DMS53 treated with DMSO at 0.1 percent for 48 hours (cell line): ENCODE results near the gene HNRNPA2B1.
"Not testable (repeated sequence)": the region's sequence is repeated elsewhere in the genome, so short reads cannot be mapped to it uniquely, and the experiment has no call there.

Source experiments
- DNase-seq: peaks from one replicate; lab custom pipeline; 2025; ENCODE audit not compliant: unreplicated experiment; lab: John Stamatoyannopoulos, UW

Gene HNRNPA2B1

DNA sequence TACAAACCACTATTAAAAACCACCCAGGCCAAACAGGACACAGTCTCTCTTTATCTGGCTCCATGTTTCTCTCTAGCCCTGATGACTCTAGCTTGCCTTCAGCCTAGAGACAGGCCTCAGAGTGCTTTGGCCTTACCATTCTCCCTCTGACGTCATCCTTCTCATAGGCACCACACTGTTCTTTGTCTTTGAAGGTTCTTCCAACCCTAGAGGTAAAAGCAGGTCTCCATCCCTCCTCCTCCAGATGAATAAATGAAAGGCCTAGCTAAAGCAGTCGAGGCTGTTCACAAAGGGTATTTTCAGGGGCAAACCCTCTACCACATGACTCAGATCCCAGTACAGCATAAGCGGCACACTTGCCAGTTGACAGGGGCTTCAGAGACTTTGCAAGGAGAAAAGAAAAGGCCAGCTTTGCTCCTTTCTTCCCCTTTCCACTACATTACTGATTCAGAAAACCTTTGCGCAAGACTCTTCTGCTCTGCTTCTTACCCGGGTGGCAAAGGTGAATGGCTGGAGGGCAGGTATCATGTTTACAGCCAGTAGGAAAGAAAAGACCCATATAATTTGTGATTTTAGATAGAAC, 33.8 kb downstream of the HNRNPA2B1 start:
- DNase-seq = no peak

DNA sequence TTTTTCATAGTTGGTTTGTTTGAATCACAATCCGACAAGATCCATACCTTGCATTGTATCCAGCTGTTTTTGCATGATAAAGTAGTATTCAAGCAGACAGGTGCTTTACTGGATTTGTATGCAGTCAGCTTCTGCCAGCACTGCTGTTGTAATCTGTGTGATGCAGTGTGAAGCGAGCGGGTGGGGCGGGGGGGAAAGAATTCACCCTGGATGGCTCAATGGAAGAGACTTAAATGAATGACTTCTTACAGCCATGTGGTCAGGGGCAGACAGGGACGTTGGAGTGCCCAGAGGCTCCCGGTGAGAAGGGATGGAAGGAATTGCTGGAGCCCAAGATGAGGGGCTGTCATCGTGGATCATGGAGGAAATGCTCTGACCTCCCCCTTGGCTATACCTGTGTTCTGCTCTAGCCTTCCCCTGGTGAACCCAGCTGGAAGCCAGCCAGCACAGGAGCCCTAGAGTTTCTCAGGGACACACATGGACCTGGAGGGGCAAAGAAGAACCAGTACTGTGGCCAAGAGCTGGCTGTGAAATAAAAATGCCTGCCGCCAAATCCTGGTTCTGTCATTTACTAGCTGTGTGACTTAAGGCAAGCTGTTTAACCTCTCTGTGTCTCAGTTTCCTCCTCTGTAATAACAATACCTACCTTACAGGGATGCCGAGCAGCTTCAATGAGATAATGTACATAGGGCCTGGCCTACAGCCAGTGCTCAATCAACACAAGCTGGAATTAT, 34.4 kb downstream of the HNRNPA2B1 start:
- DNase-seq = no peak

DNA sequence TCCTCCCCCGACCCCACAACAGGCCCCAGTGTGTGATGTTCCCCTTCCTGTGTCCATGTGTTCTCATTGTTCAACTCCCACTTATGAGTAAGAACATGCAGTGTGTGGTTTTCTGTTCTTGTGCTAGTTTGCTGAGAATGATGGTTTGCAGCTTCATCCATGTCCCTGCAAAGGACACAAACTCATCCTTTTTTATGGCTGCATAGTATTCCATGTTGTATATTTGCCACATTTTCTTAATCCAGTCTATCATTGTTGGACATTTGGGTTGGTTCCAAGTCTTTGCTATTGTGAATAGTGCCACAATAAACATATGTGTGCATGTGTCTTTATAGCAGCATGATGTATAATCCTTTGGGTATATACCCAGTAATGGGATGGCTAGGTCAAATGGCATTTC, 36.7 kb downstream of the HNRNPA2B1 start:
- DNase-seq = not testable (repeated sequence)

DNA sequence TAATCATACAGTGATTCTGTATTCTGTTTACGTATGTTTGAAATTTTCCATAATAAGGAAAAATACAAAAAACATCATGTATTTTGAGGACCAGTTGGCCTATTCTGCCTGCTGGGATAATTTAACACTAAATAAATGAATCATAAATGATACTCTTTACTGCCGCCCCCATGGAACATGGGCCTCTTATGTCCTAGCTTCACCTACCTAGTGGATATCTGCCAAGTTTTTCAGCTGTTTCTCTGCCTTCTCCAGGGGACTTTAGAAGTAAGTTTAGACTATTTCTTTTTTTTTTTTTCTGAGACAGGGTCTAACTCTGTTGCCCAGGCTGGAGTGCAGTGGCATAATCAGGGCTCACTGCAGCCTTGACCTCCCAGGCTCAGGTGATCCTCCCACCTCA, 38.1 kb downstream of the HNRNPA2B1 start:
- no peak for DNase-seq

DNA sequence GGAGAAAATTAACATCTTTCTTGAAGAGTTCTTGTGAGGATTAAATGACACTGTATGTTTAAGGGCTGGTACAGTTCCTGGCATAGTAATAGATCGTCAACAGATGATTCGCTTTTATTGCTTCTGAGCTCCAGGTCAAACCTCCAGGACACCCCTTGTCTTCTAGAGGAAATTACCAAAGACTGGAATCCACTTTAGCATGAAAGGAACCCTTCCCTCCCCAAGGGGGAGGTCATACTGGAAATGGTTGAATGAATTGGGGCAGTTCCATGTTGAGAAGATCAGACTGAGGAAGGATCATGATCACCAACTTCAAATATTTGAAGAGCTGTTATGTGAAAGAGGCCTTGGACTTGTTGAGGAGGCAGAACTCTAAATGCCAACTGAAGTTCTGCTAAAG, 39.6 kb downstream of the HNRNPA2B1 start:
- DNase-seq = no peak

DNA sequence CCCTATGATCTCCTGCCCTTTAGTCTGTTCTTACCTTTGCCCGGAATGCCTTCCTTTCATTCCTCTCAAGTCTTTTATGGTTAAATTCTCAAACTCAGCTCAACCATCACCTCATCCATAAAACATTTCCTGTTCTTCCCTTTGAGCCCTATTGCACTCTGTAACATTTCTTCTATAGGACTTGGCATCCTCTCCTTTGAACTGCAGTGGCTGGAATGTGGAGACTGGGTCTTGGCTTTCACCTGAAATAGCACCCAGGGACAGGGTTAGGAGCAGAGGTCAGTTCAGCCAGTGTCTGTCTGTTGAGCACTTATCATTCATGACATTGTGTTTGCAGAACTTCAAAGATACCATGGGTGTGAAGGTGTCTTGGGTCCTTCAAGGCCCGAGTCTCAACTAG, 41.3 kb downstream of the HNRNPA2B1 start:
- DNase-seq = no peak

DNA sequence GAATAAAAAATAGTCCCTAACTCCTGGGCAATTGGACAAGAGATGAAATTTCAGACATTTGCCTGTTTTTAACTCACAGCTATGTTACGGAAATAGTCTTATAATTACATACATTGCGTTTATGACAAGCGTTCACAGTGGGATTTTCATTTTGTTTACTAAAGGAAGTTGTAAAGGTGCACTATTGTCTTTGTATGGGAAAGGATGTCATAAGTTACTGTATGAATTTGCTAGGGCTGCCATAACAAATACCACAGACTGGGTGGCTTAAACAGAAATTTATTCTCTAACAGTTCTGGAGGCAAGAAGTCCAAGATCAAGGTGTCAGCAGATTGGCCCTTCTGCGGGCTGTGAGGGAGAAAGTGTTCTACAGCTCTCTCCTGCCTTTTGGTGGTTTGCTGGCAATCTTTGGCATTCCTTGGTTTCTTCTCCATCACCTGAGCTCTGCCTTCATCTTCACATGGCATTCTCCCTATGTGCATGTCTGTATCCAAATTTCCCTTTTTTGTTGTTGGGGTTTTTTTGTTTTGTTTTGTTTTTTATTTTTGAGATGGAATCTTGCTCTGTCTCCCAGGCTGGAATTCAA, 42.9 kb downstream of the HNRNPA2B1 start:
- DNase-seq = no peak

DNA sequence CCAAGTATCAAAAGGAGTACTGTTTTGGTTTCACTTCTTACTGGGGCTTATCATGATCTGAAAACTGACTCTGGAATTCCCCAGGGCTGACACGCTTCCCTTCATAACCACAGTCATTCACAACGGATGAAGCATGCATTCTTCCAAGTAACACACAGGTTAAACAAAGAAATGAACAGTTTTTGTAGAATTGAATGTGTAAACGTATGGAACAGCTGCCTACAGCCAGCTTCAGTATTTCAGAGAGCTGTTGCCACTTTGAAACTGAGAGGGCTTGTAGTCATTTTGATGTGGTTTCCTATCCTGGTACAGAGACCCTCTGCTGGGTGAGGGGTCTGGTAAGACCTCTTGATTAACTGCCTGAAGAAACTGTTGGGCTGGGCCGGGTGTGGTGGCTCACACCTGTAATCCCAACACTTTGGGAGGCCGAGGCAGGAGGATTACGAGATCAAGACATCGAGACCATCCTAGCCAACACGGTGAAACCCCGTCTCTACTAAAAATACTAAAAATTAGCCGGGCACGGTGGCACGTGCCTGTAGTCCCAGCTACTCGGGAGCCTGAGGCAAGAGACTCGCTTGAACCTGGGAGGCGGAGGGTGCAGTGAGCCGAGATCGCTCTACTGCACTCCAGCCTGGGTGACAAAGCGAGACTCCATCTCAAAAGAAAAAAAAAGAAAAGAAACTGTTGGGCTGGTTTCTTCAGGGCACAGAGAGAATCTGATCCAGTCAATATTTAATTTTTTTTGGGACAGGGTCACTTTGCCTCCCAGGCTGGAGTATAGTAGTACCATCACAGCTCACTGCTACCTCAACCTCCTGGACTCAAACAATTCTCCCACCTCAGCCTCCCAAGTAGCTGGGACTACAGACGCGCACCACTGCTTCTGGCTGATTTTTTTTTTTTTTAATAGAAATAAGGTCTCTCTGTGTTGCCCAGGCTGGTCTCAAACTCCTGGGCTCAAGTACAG, 43.8 kb downstream of the HNRNPA2B1 start:
- no peak for DNase-seq

DNA sequence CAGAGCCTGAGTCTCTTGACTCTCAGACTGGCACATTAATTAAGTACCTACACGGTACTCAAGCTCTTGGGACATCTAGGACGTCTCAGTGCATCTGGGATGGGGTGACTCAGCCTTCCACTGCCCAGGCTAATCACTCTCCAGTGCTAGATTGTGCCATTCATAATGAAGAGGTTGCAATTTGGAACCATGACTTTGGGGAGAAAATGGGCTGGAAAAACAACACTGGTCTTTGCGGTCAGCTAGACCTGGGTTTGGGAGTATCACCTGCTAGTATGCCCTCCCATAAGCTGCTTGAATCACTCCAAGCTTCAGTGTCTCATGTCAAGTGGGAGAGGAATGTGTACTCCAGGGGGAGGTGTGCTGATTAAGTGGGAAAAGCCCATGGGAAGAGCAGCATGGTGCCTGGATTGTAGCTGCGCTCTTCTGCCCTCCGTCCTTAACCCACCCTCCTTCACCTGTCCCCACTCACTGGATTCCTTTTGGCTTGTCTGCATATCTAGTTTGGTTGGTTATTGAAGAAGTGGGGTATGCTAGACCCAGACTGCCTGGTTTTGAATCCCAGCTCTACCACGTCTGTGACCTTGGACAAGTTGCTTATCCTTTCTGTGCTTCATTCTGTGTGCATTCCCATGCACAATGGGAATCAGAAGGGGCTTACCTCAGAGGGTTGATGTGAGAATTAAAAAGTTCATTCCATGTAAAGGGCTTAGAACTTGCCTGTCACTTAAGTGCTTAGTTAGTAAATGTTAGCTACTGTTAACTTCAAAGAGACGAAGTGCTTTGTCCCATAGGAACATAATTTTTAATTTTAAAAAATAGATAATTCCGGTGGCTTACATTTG, 44.8 kb downstream of the HNRNPA2B1 start:
- no peak for DNase-seq

DNA sequence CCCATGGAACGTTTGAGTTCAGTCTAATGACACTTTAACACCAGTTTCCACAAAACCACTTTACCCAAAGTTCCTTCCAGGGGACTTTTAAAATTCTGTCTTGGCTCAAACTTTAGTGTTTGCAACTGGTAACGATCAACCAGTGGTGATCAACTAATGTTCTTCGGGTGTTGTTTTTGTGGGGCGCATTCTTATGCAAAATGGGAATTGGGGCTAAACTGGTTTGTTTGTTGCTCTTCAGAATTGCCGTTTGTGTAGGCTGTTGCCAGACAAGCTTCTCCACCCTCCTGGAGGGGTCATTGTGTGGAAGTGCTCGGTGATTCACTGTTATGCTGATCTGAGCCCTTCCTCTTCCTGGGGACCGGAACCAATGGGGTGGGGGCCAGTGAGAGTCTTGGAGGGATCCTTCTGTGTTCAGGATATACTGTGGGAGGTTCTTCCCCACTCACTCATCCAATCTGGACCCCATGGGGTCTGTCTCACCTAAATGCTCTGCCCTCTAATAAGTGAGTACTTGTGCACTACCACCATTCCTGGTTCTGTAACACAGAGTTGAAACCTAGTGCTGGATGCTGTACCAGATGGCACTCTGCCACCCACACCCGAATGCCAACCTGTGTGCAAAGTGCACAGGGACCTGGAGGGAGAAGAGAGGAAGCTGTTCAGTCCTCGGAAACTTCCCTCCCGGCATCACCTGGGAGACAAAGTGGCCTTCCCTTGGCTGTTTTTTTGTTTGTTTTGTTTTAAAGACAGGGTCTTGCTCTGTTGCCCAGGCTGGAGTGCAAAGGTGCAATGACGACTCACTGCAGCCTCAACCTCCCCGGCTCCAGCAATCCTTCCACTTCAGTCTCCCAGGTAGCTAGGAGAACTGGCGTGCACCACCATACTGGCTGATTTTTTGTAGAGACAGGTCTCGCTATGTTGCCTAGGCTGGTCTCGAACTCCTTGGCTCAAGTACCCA, 46.4 kb downstream of the HNRNPA2B1 start:
- no peak for DNase-seq

DNA sequence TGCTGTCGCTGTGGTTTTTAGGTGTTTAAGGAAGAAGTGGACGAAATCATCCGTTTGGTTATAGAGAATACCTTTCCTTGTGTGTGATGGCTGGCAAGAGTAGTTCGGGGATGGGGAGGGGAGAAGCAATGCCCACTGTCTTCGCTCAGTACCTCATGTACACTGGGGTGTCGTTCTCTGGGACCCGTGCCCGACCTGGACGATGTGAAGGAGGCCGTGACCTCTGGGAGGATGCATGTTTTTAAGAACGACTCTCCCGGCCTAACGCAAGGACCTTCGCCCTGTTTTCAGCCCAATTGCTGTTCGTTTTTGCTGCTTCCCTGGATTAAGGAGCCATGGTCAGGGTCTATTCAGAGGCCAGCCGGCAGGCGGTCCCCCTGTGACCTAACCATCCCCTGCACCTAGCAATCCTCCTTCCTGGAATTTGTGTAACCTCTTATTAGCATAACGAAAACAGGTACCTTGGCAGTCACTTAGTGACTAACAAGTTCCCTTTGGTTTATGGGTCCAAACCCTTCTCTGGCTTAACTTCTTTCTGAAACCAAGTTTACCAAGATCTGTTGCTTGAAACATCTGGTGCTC, 47.2 kb downstream of the HNRNPA2B1 start:
- DNase-seq = no peak

DNA sequence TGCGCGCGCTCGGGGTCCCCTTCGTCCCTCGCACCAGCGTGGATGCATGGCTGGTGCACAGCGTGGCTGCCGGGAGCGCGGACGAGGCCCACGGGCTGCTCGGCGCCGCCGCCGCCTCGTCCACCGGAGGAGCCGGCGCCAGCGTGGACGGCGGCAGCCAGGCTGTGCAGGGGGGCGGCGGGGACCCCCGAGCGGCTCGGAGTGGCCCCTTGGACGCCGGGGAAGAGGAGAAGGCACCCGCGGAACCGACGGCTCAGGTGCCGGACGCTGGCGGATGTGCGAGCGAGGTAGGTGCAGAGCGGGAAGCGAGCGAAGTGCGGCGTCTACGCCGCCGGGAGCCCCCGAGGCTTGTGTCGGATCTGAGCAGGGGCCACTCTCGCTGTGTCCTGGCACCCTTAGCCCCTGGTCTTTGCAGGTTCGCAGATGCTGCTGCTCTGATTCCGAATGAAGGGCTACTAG, 47.7 kb downstream of the HNRNPA2B1 start:
- DNase-seq = peak; percentile 22

DNA sequence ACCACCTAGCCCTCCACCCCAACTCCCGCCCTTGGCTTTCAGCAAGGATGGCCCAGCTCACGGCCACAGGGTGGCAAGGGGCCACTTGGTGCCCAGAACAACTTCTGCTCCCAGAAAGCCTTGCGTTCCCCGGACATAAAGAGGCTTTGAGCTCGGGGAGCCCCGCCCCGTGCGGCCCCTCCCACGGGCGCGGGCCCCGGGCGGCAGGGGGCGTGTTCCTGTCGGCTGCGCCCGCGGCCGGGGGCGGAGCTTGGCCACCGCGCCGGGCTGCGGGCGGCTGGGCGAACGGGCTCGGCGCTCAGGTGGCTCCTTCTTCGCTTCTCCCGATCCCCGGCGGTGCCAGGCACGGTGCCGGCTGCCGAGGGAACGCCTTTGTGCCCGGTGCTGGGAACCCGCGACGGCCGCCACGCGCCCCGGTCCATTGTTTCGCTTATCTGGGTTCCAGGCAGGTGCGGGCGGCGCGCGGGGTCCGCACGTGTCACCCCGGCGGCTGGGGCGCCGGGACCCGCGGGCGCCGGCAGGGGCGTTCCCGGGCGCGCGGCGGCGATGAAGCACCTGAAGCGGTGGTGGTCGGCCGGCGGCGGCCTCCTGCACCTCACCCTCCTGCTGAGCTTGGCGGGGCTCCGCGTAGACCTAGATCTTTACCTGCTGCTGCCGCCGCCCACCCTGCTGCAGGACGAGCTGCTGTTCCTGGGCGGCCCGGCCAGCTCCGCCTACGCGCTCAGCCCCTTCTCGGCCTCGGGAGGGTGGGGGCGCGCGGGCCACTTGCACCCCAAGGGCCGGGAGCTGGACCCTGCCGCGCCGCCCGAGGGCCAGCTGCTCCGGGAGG, 48.4 kb downstream of the HNRNPA2B1 start, which contains the start of gene NFE2L3:
Gene NFE2L3, plus strand, starts transcription at position 246 of the 829 bp plus-strand sequence. Its CDS starts 301 bp downstream, at position 547.
- DNase-seq = peak; percentile 80

DNA sequence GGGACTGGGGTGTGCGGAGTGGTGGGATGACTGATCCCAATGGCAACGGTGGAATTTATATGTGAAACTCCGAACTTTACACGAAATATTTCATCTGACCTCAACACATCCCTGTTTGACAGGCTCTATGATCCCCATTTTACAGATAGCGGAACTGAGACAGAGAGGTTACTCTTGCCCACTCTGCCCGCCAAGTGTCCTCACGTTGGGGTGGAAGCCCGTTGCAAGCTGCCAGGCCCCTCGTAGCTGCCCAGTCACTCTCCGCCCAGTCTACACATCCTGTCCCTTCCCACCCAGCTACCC, 48.9 kb downstream of the HNRNPA2B1 start:
- no peak for DNase-seq

DNA sequence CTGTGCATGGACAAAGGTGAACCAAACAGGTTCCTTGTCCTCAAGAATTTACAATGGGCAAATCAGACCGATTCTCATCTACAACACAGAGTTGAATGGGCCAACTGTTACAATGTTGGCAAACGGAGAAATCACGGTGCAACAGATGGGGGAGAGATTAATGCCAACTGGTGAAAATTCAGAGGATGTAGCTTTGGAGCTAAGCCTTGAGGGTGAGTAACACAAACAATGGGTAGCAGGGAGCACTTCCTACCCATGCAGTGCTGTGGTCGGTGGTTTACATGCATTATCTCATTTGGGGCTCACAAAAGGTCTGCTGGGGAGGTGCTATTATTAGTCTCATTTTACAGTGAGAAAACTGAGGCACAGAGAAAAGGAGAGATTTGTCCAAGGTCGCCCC, 49.5 kb downstream of the HNRNPA2B1 start:
- DNase-seq = no peak

DNA sequence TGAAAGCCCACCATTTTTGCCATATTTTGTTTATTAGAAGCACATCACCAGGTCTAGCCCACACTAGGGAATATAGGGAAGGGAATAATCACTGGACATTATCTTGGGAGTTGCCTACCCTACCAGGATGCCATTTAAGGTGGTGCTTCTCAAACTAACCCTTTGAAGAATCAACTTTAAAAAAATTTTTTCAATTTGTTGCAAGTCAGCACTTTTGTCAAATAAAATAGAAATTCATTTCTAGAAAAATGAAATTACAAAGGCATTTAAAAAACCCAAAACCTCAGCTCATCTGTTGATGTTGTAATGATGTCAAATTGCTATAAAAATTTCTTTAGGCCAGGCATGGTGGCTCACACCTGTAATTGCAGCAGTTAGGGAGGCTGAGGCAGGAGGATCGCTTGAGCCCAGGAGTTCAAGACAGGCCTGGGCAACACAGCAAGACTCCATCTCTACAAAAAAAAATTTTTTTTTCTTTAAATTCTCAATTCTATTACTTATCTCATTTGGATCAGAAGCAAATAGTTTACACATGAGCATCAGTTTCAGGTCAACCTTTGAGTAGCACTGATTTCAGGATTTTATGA, 51.1 kb downstream of the HNRNPA2B1 start:
- no peak for DNase-seq

DNA sequence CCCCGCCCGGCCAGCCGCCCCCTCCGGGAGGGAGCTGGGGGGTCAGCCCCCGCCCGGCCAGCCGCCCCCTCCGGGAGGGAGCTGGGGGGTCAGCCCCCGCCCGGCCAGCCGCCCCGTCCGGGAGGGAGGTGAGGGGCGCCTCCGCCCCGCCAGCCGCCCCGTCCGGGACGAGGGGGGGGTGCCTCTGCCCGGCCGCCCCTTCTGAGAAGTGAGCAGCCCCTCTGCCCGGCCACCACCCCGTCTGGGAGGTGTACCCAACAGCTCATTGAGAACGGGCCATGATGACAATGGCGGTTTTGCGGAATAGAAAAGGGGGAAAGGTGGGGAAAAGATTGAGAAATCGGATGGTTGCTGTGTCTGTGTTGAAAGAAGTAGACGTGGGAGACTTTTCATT, 52.2 kb downstream of the HNRNPA2B1 start:
- not testable (repeated sequence) for DNase-seq
